Smooth muscle cell (in vitro differentiated cells): ENCODE measurements around the gene KLF6. TPM values are rescaled to one million over a fixed set of nuclear protein-coding genes. Genes with fewer than 3 reads are reported as not detected.
A peak's percentile ranks its signal among the peaks of the same experiment; 100 is the strongest.

Experiments
- DNase-seq: peaks from one replicate; lab custom pipeline; 2025; ENCODE audit not compliant: unreplicated experiment; lab: John Stamatoyannopoulos, UW
- H2AFZ ChIP-seq: fragments of 200-600 bp; sonication (generic); 2 replicates; pipeline ENCODE4 v1.6.0; 2016; ENCODE audit warnings: antibody characterized with exemption, low read depth, mild to moderate bottlenecking
- H3F3A ChIP-seq: fragments of 200-600 bp; sonication (generic); 2 replicates; pipeline ENCODE4 v1.6.0; 2017; ENCODE audit warnings: antibody characterized with exemption, low read depth
- H3K27ac ChIP-seq: fragments of 200-600 bp; sonication (generic); 2 replicates; pipeline ENCODE4 v1.5.1; 2016; ENCODE audit warnings: low read depth, mild to moderate bottlenecking
- H3K27me3 ChIP-seq: fragments of 200-600 bp; sonication (generic); 2 replicates; pipeline ENCODE4 v1.6.1; 2016; ENCODE audit warnings: low read depth, mild to moderate bottlenecking
- H3K36me3 ChIP-seq: fragments of 200-600 bp; sonication (generic); 2 replicates; pipeline ENCODE4 v1.5.1; 2016; ENCODE audit warnings: low read depth
- H3K4me1 ChIP-seq: fragments of 200-600 bp; sonication (generic); 2 replicates; pipeline ENCODE4 v1.5.1; 2016; ENCODE audit warnings: low read depth
- H3K4me2 ChIP-seq: fragments of 200-600 bp; sonication (generic); 2 replicates; pipeline ENCODE4 v1.6.0; 2016; ENCODE audit warnings: mild to moderate bottlenecking
- H3K4me3 ChIP-seq: fragments of 200-600 bp; sonication (generic); 2 replicates; pipeline ENCODE4 v1.5.1; 2016; ENCODE audit warnings: mild to moderate bottlenecking
- H3K79me2 ChIP-seq: fragments of 200-600 bp; sonication (generic); 2 replicates; pipeline ENCODE4 v1.6.0; 2016; ENCODE audit warnings: low read depth, mild to moderate bottlenecking
- H3K9ac ChIP-seq: fragments of 200-600 bp; sonication (generic); 2 replicates; pipeline ENCODE4 v1.6.0; 2016; ENCODE audit warnings: low read depth
- H3K9me3 ChIP-seq: fragments of 200-600 bp; sonication (generic); replicated peaks from 2 replicates; pipeline ENCODE4 v1.5.1; 2016; ENCODE audit warnings: low read depth
- H4K20me1 ChIP-seq: fragments of 200-600 bp; sonication (generic); 2 replicates; pipeline ENCODE4 v1.6.0; 2016; ENCODE audit warnings: low read depth
- CTCF ChIP-seq: fragments of 200-600 bp; sonication (generic); IDR thresholded peaks from 2 replicates; pipeline ENCODE4 v1.5.1; 2017; ENCODE audit warnings: borderline replicate concordance, mild to moderate bottlenecking, antibody characterized with exemption; ENCODE audit not compliant: insufficient read depth, poor library complexity, severe bottlenecking
- WGBS: methylation state at CpG from one replicate; pipeline ENCODE4 v1.1.7; 2016; ENCODE audit warnings: low lambda C conversion rate; 5-methylcytosine and 5-hydroxymethylcytosine counted together
- polyA plus RNA-seq: library from polyadenylated mRNA; unstranded; fragments of >200 nt; fragmentation: Nextera tagmentation; extraction: Ambion mirVana; gene quantifications from 2 replicates; pipeline ENCODE4 v1.2.1, GENCODE V29; 2016
- total RNA-seq: library from RNA; depleted of rRNA; stranded (reverse); fragments of >200 nt; gene quantifications from 2 replicates; pipeline ENCODE4 v1.2.3, GENCODE V29; 2014

The KLF6 gene
- total and polyA plus RNA-seq, 2 experiments from 2014 or later, result 198 to 519 TPM

DNA sequence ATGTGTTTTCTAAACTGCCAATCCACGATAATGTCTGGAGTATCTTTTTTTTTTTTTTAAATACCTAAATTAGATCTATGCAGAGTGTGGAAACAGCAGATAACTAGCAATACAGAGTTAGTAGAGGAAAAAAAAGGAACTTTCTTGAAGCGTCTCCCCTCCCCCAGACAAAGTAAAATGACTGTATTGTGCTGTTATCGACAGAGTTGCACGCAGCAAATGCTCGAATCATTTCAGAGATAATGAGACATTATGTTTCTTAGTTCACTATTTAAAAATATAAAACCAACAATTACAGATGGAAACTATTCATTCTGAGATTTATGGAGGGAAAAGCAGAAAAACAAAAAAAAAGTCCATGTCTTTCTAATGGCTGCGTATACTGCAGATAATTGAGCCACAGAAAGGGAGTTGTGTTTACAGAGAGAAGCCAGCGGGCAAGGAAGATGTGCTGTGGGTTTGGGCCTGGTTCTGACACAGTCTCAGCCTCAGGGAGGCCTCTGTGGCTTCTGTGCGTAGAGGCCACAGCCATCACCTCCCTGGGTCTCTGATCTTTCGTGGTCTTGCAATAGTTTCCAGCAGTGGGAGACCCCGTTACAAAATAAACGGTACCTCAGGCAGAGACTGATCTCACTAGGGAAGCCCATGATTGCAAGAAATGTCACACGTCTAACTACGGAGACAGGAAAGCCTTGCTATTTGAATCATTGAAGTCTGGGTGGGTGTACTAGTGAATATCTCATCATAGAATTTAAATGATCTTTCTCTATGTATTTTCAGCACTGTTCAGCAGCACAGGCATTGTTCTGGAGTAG lies 19.1 kb upstream of the KLF6 start:
- no peaks in the 10 kb centered on the region for H3K36me3 ChIP-seq
- H3F3A ChIP-seq, result peaks cover 39% of the 10 kb centered on the region
- no peak for DNase-seq
- peak overlapping the region; percentile 75 for H3K4me2 ChIP-seq
- no peaks in the 10 kb centered on the region for H3K9me3 ChIP-seq
- no peaks in the 10 kb centered on the region for H3K79me2 ChIP-seq
- no peak for TF ChIP-seq CTCF
- 25% methylated on average over 13 of the region's 13 CpGs for WGBS
- peak overlapping the region; percentile 100 for H3K27ac ChIP-seq
- H3K27me3 ChIP-seq, result no peaks in the 10 kb centered on the region
- H3K4me3 ChIP-seq, result no peak overlapping the region
- peak overlapping the region; percentile 87 for H2AFZ ChIP-seq
- peak overlapping the region; percentile 98 for H3K9ac ChIP-seq
- H4K20me1 ChIP-seq, result no peaks in the 10 kb centered on the region
- peaks cover 35% of the 10 kb centered on the region for H3K4me1 ChIP-seq

- Histone ChIP-seq H2AFZ (peak overlapping the region; percentile 87), H3K4me1 (peaks cover 35% of the 10 kb centered on the region), H3K4me2 (peak overlapping the region; percentile 75), H3K4me3 (no peak overlapping the region), H3K27me3 (no peaks in the 10 kb centered on the region), H3F3A (peaks cover 32% of the 10 kb centered on the region), H3K27ac (peak overlapping the region; percentile 100), H3K9ac (peak overlapping the region; percentile 98), H3K9me3 (no peaks in the 10 kb centered on the region), H3K36me3 (no peaks in the 10 kb centered on the region), H3K79me2 (no peaks in the 10 kb centered on the region), H4K20me1 (no peaks in the 10 kb centered on the region)
- no peak for DNase-seq
- no peak for TF ChIP-seq CTCF
- whole genome bisulfite sequencing, result 31% methylated on average over 11 of the region's 11 CpGs
Measured at GRCh38 chr10:3803295-3803926, 18.4 kb upstream of the KLF6 start.

DNA sequence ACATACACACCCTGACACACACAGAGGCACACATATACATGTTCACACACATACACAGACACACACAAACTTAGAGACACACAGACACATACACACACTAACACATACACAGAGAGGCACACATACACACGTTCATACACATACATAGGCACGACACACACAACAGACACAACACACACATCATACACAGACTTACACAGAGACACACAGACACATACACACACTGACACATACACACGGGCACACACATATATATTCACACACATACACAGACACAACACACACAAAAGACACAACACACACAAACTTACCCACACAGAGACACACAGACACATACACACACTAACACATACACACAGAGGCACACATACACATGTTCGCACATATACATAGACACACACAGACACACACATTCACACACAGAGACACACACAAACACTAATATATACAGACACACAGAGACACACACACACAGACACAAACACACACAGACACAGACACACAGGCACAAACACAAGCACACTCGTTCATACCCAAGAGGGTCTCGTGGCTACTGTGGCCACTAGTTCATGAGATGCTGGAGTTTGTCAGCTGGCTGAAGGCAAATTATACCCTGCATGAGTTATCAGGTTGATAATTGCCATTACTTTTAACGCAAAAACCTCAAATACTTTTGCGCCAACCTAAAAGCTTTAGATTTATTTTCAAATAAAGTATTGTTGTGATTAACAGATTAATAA lies 17.7 kb upstream of the KLF6 start:
- H3K9ac ChIP-seq, result peak overlapping the region; percentile 98
- peak overlapping the region; percentile 100 for H3K27ac ChIP-seq
- no peak overlapping the region for H3K4me3 ChIP-seq
- no peaks in the 10 kb centered on the region for H3K79me2 ChIP-seq
- peaks cover 32% of the 10 kb centered on the region for H3F3A ChIP-seq
- peak overlapping the region; percentile 17 for H2AFZ ChIP-seq
- WGBS, result 70% methylated on average over 8 of the region's 8 CpGs
- H3K4me2 ChIP-seq, result peak overlapping the region; percentile 75
- no peak for DNase-seq
- H3K9me3 ChIP-seq, result no peaks in the 10 kb centered on the region
- no peak for TF ChIP-seq CTCF
- no peaks in the 10 kb centered on the region for H4K20me1 ChIP-seq
- no peaks in the 10 kb centered on the region for H3K36me3 ChIP-seq
- H3K4me1 ChIP-seq, result peaks cover 35% of the 10 kb centered on the region
- no peaks in the 10 kb centered on the region for H3K27me3 ChIP-seq
